ENCODE measurements around the gene KCNQ5.

Gene KCNQ5

DNA sequence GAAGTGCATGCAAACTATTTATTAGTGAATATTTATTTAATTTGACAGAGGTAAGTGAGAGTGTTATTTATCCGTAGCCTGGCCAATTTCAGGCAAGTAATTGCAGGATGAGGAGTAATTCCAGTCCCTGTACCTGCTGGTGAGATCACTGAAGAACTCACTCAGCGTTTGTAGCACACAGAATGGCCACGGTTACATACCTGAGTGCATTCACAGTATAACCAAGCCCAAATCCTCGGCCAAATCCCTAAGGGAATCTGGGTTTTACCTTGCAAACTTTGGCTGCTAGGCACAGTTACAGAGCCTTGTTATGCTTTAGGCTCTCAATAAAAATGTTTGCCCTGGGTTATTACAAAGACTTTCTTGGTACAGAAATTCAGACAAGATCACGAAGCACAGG, 93.3 kb downstream of the KCNQ5 start:
- no peaks in the 10 kb centered on the region for H3K27me3 ChIP-seq (ENCODE audit: insufficient read depth, low read depth)
- H2AFZ ChIP-seq (ENCODE audit: low read depth): no peak overlapping the region
- H3K4me1 ChIP-seq (ENCODE audit: low read depth, poor library complexity, severe bottlenecking): no peaks in the 10 kb centered on the region
- no peak overlapping the region for H3K4me3 ChIP-seq (IDR thresholded peaks at IDR 0.05; ENCODE audit: insufficient read depth, low read depth, low read length)
- H4K20me1 ChIP-seq (ENCODE audit: insufficient read depth): no peaks in the 10 kb centered on the region
- no peaks in the 10 kb centered on the region for H3K36me3 ChIP-seq (ENCODE audit: insufficient read depth)
- H3K79me2 ChIP-seq (ENCODE audit: insufficient read depth, low read depth): peaks cover 7% of the 10 kb centered on the region; the same call in 1 of the 2 replicates
- TF ChIP-seq CTCF (conservative IDR thresholded peaks at IDR 0.05; ENCODE audit: low read depth, low read length): no peak
- H3K9ac ChIP-seq: no peak overlapping the region
- H3K27ac ChIP-seq: no peak overlapping the region
- H3K4me2 ChIP-seq: no peak overlapping the region

DNA sequence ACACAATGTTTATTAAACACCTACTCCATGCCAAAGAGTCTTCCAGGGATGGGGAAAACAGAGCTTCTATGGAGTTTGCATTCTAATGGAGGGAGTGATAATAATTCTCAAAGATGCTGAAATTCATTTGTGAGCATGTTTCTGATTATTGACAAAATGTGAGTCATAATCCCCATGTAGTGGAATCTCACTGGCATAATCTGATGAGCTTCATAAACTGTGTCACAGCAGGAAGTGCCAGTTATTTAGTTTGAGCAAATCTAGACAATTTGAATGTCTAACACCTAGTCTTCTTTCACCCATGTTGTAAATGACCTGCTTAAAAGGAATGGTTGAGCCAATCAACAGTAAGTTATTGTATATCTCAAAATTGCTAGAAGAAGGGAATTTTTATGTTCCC, 95.1 kb downstream of the KCNQ5 start:
- Histone ChIP-seq H3K4me3 (IDR thresholded peaks at IDR 0.05; ENCODE audit: insufficient read depth, low read depth, low read length) (no peak overlapping the region), H3K9ac (no peak overlapping the region), H3K4me1 (ENCODE audit: low read depth, poor library complexity, severe bottlenecking) (no peaks in the 10 kb centered on the region), H3K4me2 (no peak overlapping the region), H2AFZ (ENCODE audit: low read depth) (no peak overlapping the region), H3K36me3 (ENCODE audit: insufficient read depth) (no peaks in the 10 kb centered on the region), H3K27ac (no peak overlapping the region), H4K20me1 (ENCODE audit: insufficient read depth) (no peaks in the 10 kb centered on the region), H3K79me2 (ENCODE audit: insufficient read depth, low read depth) (peaks cover 7% of the 10 kb centered on the region; the same call in 1 of the 2 replicates), H3K27me3 (ENCODE audit: insufficient read depth, low read depth) (no peaks in the 10 kb centered on the region)
- TF ChIP-seq CTCF (conservative IDR thresholded peaks at IDR 0.05; ENCODE audit: low read depth, low read length): no peak

DNA sequence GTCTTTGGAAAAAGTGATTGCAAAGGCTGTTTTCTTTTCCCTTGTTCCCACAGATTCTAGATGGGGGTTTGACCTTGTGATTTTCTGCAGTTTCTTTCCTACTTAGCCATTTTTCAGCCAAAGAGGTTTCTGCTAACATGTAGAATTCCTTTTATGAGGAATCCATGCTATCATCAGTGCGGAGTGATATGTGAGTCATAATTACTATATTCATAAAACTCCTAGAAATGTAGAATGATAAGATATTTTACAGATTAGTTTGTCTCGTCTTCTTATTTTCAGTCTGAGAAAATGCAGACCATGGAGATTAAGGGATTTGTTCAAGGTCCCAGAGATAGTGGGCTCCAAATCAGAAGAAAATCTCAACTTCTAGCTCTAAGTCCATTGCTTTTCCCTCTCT, 98.6 kb downstream of the KCNQ5 start:
- H3K4me1 ChIP-seq (ENCODE audit: low read depth, poor library complexity, severe bottlenecking): no peaks in the 10 kb centered on the region
- no peak overlapping the region for H2AFZ ChIP-seq (ENCODE audit: low read depth)
- H3K79me2 ChIP-seq (ENCODE audit: insufficient read depth, low read depth): peaks cover 7% of the 10 kb centered on the region; the same call in 1 of the 2 replicates
- no peak overlapping the region for H3K4me2 ChIP-seq
- no peak overlapping the region for H3K4me3 ChIP-seq (IDR thresholded peaks at IDR 0.05; ENCODE audit: insufficient read depth, low read depth, low read length)
- H3K36me3 ChIP-seq (ENCODE audit: insufficient read depth): no peaks in the 10 kb centered on the region
- no peak overlapping the region for H3K27ac ChIP-seq
- TF ChIP-seq CTCF (conservative IDR thresholded peaks at IDR 0.05; ENCODE audit: low read depth, low read length): no peak
- H3K27me3 ChIP-seq (ENCODE audit: insufficient read depth, low read depth): no peaks in the 10 kb centered on the region
- no peak overlapping the region for H3K9ac ChIP-seq
- H4K20me1 ChIP-seq (ENCODE audit: insufficient read depth): no peaks in the 10 kb centered on the region

- Histone ChIP-seq H3K4me3 (IDR thresholded peaks at IDR 0.05; ENCODE audit: insufficient read depth, low read depth, low read length) (no peak overlapping the region), H3K4me1 (ENCODE audit: low read depth, poor library complexity, severe bottlenecking) (no peaks in the 10 kb centered on the region), H3K4me2 (no peak overlapping the region), H3K36me3 (ENCODE audit: insufficient read depth) (no peaks in the 10 kb centered on the region), H3K27ac (no peak overlapping the region), H3K27me3 (ENCODE audit: insufficient read depth, low read depth) (no peaks in the 10 kb centered on the region), H2AFZ (ENCODE audit: low read depth) (no peak overlapping the region), H3K79me2 (ENCODE audit: insufficient read depth, low read depth) (peaks cover 7% of the 10 kb centered on the region; the same call in 1 of the 2 replicates), H4K20me1 (ENCODE audit: insufficient read depth) (no peaks in the 10 kb centered on the region), H3K9ac (no peak overlapping the region)
- TF ChIP-seq CTCF (conservative IDR thresholded peaks at IDR 0.05; ENCODE audit: low read depth, low read length): no peak
Observed at GRCh38 chr6:72721346-72721745, 99.5 kb downstream of the KCNQ5 start.
